Kidney epithelial cell (primary cell): ENCODE results near the gene FAM118A. TPM values are rescaled to one million over a fixed set of nuclear protein-coding genes. Genes with fewer than 3 reads are reported as not detected.

Experiments used
- DNase-seq: peaks from one replicate; pipeline ENCODE4 v3.0.0-alpha.2; 2010; ENCODE audit warnings: low read depth
- H3K27me3 ChIP-seq: 2 replicates; pipeline ENCODE4 v1.6.0; 2011; ENCODE audit warnings: low read length; ENCODE audit not compliant: control insufficient read depth, insufficient read depth
- H3K36me3 ChIP-seq: 2 replicates; pipeline ENCODE4 v1.5.1; 2011; ENCODE audit warnings: low read length; ENCODE audit not compliant: control insufficient read depth, insufficient read depth
- H3K4me3 ChIP-seq: 2 replicates; pipeline ENCODE4 v1.5.1; 2011; ENCODE audit warnings: low read depth, mild to moderate bottlenecking, control low read depth, low read length
- total RNA-seq: library from RNA; depleted of rRNA; stranded (reverse); fragments of >200 nt; gene quantifications from 2 replicates; pipeline ENCODE4 v1.2.3, GENCODE V29; 2015
- TF ChIP-seq, protein P1 (sequence below): IDR thresholded peaks from 2 replicates; pipeline ENCODE4 v1.5.1; 2011; ENCODE audit warnings: mild to moderate bottlenecking, moderate library complexity, low read length, control low read depth, inconsistent platforms; ENCODE audit not compliant: insufficient read depth, poor library complexity, severe bottlenecking

The FAM118A gene
- total RNA-seq, 1 donor from 2014 or later: 15.3 TPM

DNA sequence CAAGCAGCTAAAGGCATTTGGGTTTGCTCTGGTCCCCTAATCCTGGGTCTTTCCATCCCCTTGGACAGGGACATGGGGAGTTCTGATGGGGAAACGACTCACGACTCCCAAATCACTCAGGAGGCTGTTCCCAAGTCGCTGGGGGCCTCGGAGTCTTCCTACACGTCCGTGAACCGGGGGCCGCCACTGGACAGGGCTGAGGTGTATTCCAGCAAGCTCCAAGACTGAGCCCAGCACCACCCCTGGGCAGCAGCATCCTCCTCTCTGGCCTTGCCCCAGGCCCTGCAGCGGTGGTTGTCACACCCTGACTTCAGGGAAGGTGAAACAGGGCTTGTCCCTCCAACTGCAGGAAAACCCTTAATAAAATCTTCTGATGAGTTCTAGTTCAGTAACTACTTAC, 14.2 kb upstream of the FAM118A start:
- TF ChIP-seq, protein P1, sequence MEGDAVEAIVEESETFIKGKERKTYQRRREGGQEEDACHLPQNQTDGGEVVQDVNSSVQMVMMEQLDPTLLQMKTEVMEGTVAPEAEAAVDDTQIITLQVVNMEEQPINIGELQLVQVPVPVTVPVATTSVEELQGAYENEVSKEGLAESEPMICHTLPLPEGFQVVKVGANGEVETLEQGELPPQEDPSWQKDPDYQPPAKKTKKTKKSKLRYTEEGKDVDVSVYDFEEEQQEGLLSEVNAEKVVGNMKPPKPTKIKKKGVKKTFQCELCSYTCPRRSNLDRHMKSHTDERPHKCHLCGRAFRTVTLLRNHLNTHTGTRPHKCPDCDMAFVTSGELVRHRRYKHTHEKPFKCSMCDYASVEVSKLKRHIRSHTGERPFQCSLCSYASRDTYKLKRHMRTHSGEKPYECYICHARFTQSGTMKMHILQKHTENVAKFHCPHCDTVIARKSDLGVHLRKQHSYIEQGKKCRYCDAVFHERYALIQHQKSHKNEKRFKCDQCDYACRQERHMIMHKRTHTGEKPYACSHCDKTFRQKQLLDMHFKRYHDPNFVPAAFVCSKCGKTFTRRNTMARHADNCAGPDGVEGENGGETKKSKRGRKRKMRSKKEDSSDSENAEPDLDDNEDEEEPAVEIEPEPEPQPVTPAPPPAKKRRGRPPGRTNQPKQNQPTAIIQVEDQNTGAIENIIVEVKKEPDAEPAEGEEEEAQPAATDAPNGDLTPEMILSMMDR: no peak
- peaks cover 13% of the 10 kb centered on the region for H3K27me3 ChIP-seq

DNA sequence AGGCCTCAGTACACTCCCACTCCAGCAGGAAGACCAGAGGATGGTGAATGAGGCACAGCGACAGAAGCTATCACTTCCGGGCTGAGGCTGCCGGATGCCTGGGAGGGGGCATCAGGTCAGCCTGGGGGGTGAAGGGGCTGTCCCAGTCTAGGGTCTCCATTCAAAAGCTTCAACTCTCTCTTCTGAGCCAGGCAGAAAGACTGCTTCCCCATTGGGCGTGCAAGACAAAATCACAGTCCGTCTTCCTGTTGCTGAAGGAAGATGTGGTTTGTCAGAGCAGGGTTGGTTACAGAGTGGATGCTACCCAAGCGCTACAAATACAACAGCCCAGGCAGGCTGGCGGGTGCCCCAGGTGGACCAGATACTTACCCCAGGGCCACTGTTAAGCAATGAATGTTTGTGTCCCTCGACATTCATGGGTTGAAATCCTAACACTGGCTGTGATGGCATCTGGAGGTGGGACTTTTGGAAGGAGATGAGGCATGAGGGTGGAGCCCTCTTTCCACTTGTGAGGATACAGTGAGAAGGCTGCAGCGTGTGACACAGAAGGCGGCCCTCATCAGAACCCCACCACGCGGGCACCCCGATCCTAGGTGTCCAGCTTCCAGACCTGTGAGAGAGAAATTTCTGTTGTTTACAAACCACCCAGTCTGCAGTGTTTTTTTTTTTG, 13.0 kb upstream of the FAM118A start:
- peaks cover 13% of the 10 kb centered on the region for H3K27me3 ChIP-seq
- H3K4me3 ChIP-seq: no peak overlapping the region
- TF ChIP-seq, protein P1: no peak
- H3K36me3 ChIP-seq: no peaks in the 10 kb centered on the region
- DNase-seq: no peak

More for the DNA sequence above, 14.2 kb upstream of the FAM118A start:
- Histone ChIP-seq H3K36me3 (no peaks in the 10 kb centered on the region), H3K4me3 (no peak overlapping the region)
- no peak for DNase-seq

DNA sequence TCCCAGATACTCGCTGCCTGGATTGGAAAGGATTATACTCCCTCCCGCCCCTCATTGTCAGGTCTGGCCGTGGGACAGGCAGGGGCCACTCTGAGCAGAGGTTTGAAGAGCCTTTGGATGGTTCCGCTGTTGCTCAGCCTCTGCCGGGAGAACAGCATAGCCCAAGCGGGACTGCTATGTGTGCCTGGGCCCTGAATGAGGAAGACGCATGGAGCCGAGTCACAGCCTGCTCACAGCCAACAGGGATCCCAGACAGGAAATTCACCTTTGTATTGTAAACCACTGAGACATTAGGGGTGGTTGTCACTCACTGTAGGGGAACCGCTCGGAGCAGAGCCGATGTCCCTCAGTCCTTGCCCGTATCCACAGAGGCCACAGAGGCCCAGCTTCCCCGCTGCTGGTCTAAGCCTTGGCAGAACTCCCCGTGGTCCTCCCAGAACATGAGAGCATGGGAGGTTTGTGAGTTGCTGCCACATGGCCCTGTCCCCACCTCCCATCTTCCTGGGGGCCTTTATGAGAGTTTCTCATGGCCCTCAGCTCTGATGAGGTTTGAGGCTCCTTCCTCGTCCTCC, 10.7 kb upstream of the FAM118A start:
- peaks cover 8% of the 10 kb centered on the region for H3K27me3 ChIP-seq
- TF ChIP-seq, protein P1: no peak
- no peak overlapping the region for H3K4me3 ChIP-seq
- no peaks in the 10 kb centered on the region for H3K36me3 ChIP-seq
- no peak for DNase-seq

DNA sequence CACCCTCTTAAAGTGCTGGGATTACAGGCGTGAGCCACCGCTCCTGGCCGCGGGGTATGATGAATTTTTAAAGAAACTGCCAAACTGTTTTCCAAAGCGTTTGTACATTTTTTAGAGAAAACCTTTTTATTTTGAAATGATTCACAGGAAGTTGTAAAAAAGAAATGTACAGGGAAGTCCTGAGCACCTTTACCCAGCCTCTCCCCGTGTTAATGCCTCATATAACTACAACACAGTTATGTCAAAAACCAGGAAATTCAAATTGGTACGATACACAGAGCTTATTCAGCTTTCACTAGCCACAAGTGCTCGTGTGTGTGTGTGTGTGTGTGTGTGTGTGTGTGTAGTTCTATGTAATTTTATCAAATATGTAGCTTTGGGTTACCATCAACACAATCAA, 7.0 kb upstream of the FAM118A start:
- Histone ChIP-seq H3K27me3 (peaks cover 2% of the 10 kb centered on the region), H3K36me3 (no peaks in the 10 kb centered on the region), H3K4me3 (no peak overlapping the region)
- TF ChIP-seq, protein P1: no peak
- DNase-seq: no peak

DNA sequence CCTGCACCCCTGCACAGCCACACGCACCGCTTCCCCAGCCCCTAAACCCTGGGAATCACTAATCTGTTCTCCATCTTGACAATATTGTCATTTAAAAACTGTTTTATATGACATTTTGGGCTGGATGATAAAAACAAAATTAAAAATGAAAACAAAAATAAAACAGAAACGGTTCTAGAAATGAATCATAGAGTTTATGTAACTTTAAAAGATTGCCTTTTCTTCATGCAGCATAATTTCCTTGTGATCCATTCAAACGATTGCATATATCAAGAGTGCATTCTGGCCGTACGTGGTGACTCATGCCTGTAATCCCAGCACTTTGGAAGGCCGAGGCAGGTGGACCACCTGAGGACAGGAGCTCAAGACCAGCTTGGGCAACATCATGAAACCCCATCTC, 6.6 kb upstream of the FAM118A start:
- H3K4me3 ChIP-seq: no peak overlapping the region
- no peaks in the 10 kb centered on the region for H3K36me3 ChIP-seq
- TF ChIP-seq, protein P1: no peak
- no peak for DNase-seq
- H3K27me3 ChIP-seq: peaks cover 2% of the 10 kb centered on the region

DNA sequence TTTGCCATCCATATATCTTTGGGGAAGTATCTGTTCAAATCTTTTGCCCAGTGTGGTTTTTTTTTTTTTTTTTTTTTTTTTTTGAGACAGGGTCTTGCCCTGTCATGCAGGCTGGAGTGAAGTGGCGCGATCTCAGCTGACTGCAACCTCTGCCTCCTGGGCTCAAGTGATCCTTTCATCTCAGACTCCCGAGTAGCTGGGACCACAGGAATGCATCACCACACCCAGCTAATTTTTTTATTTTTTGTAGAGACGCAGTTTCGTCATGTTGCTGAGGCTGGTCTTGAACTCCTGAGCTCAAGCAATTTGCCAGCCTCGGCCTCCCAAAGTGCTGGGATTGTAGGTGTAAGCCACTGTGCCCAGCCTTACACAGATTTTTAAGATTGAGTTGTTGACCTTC, 4.8 kb upstream of the FAM118A start:
- DNase-seq: no peak
- TF ChIP-seq, protein P1: no peak
- H3K4me3 ChIP-seq: no peak overlapping the region
- peaks cover 2% of the 10 kb centered on the region for H3K27me3 ChIP-seq
- H3K36me3 ChIP-seq: no peaks in the 10 kb centered on the region
